WTC11 (cell line): ENCODE data around the gene HHAT. TPM values are rescaled to one million over a fixed set of nuclear protein-coding genes. Genes with fewer than 3 reads are reported as not detected.

Experiments used
- ATAC-seq: fragments of 200-7000 bp; cut with Tn5 transposase; 2 replicates; pipeline ENCODE4 v1.10.0; 2021; ENCODE audit warnings: mild to moderate bottlenecking, moderate library complexity
- CTCF ChIA-PET: fragments of 300-600 bp; sonication (Branson Sonifier 250); formaldehyde crosslinking; loops from one replicate; lab custom pipeline; 2021; ENCODE audit warnings: antibody characterized with exemption; lab: Charles Lee
- POLR2A ChIA-PET: fragments of 350-600 bp; sonication (Branson Sonifier 250); formaldehyde crosslinking; loops from one replicate; lab custom pipeline; 2021; ENCODE audit warnings: antibody characterized with exemption; lab: Charles Lee
- DNase-seq: peaks from one replicate; pipeline ENCODE4 v3.0.0; 2021; ENCODE audit warnings: low spot score
- H3K27ac Mint-ChIP-seq: 2 replicates; pipeline ENCODE4 v1.8.0; 2021; ENCODE audit warnings: mixed read lengths
- H3K27me3 Mint-ChIP-seq: 2 replicates; pipeline ENCODE4 v1.8.0; 2021; ENCODE audit warnings: low read depth, mild to moderate bottlenecking, moderate library complexity, mixed read lengths
- H3K36me3 Mint-ChIP-seq: 2 replicates; pipeline ENCODE4 v1.8.0; 2021; ENCODE audit warnings: mixed read lengths
- H3K4me1 Mint-ChIP-seq: 2 replicates; pipeline ENCODE4 v1.8.0; 2022; ENCODE audit warnings: mixed read lengths
- H3K4me3 Mint-ChIP-seq: 2 replicates; pipeline ENCODE4 v1.8.0; 2021; ENCODE audit warnings: mild to moderate bottlenecking, moderate library complexity, mixed read lengths
- H3K9me3 Mint-ChIP-seq: 2 replicates; pipeline ENCODE4 v1.8.0; 2021; ENCODE audit warnings: mixed read lengths
- ATF3 ChIP-seq: sonication (generic); formaldehyde crosslinking; conservative IDR thresholded peaks from 2 replicates; pipeline ENCODE4 v1.8.1; 2022; ENCODE audit warnings: mild to moderate bottlenecking, missing genetic modification reagents
- CBFB ChIP-seq: sonication (generic); formaldehyde crosslinking; IDR thresholded peaks from 2 replicates; pipeline ENCODE4 v1.8.1; 2022; ENCODE audit warnings: mild to moderate bottlenecking, low read depth, missing genetic modification reagents
- CREB1 ChIP-seq: sonication (generic); formaldehyde crosslinking; IDR thresholded peaks from 2 replicates; pipeline ENCODE4 v1.8.0; 2023; ENCODE audit warnings: mild to moderate bottlenecking, missing genetic modification reagents
- ELF4 ChIP-seq: sonication (generic); formaldehyde crosslinking; IDR thresholded peaks from 2 replicates; pipeline ENCODE4 v1.8.1; 2022; ENCODE audit warnings: low read depth, mild to moderate bottlenecking, moderate library complexity, missing genetic modification reagents
- ERG ChIP-seq: fragments of 250-450 bp; sonication (Bioruptor Pico); IDR thresholded peaks from 2 replicates; pipeline ENCODE4 v1.8.0; 2021; ENCODE audit warnings: mild to moderate bottlenecking
- NFATC4 ChIP-seq: fragments of 250-450 bp; sonication (Bioruptor Pico); IDR thresholded peaks from 2 replicates; pipeline ENCODE4 v1.9.0; 2021; ENCODE audit warnings: mild to moderate bottlenecking
- NFE2L1 ChIP-seq: sonication (generic); formaldehyde crosslinking; IDR thresholded peaks from 2 replicates; pipeline ENCODE4 v1.8.1; 2023; ENCODE audit warnings: missing genetic modification reagents
- NR3C1 ChIP-seq: sonication (generic); formaldehyde crosslinking; conservative IDR thresholded peaks from 2 replicates; pipeline ENCODE4 v1.8.1; 2023; ENCODE audit warnings: low read depth, mild to moderate bottlenecking, missing genetic modification reagents
- PRDM15 ChIP-seq: sonication (generic); formaldehyde crosslinking; IDR thresholded peaks from 2 replicates; pipeline ENCODE4 v1.8.0; 2022; ENCODE audit warnings: missing genetic modification reagents
- PRRX2 ChIP-seq: fragments of 250-450 bp; sonication (Bioruptor Pico); IDR thresholded peaks from 2 replicates; pipeline ENCODE4 v1.8.0; 2021; ENCODE audit warnings: mild to moderate bottlenecking
- RELA ChIP-seq: sonication (generic); formaldehyde crosslinking; IDR thresholded peaks from 2 replicates; pipeline ENCODE4 v1.8.1; 2022; ENCODE audit warnings: missing genetic modification reagents, mild to moderate bottlenecking, borderline replicate concordance
- SMAD4 ChIP-seq: sonication (generic); formaldehyde crosslinking; IDR thresholded peaks from 2 replicates; pipeline ENCODE4 v1.8.0; 2022; ENCODE audit warnings: mild to moderate bottlenecking, missing genetic modification reagents
- ZNF121 ChIP-seq: sonication (generic); formaldehyde crosslinking; IDR thresholded peaks from 2 replicates; pipeline ENCODE4 v1.8.0; 2023; ENCODE audit warnings: missing genetic modification reagents
- ZNF138 ChIP-seq: sonication (generic); formaldehyde crosslinking; conservative IDR thresholded peaks from 2 replicates; pipeline ENCODE4 v1.8.1; 2022; ENCODE audit warnings: mild to moderate bottlenecking, moderate library complexity, missing genetic modification reagents
- ZNF232 ChIP-seq: sonication (generic); formaldehyde crosslinking; IDR thresholded peaks from 2 replicates; pipeline ENCODE4 v1.8.0; 2022; ENCODE audit warnings: mild to moderate bottlenecking, missing genetic modification reagents
- ZNF671 ChIP-seq: fragments of 250-450 bp; sonication (Bioruptor Pico); IDR thresholded peaks from 2 replicates; pipeline ENCODE4 v1.8.0; 2021; ENCODE audit warnings: mild to moderate bottlenecking
- total RNA-seq: library from RNA; stranded (reverse); gene quantifications from 3 replicates; pipeline ENCODE4 v1.2.3, GENCODE V29; 2021
- TF ChIP-seq, protein P1 (sequence below): sonication (generic); formaldehyde crosslinking; IDR thresholded peaks from 2 replicates; pipeline ENCODE4 v1.8.1; 2023; ENCODE audit warnings: mild to moderate bottlenecking, missing genetic modification reagents, borderline replicate concordance
- TF ChIP-seq, protein P2 (sequence below): sonication (generic); formaldehyde crosslinking; IDR thresholded peaks from 2 replicates; pipeline ENCODE4 v1.8.0; 2022; ENCODE audit warnings: mild to moderate bottlenecking, missing genetic modification reagents
- TF ChIP-seq, protein P3 (sequence below): sonication (generic); formaldehyde crosslinking; IDR thresholded peaks from 2 replicates; pipeline ENCODE4 v1.8.1; 2023; ENCODE audit warnings: mild to moderate bottlenecking, missing genetic modification reagents
- TF ChIP-seq, protein P4 (sequence below): sonication (generic); formaldehyde crosslinking; IDR thresholded peaks from 2 replicates; pipeline ENCODE4 v1.8.1; 2022; ENCODE audit warnings: mild to moderate bottlenecking, missing genetic modification reagents, moderate library complexity, borderline replicate concordance
- TF ChIP-seq, protein P5 (sequence below): sonication (generic); formaldehyde crosslinking; IDR thresholded peaks from 2 replicates; pipeline ENCODE4 v1.8.0; 2023; ENCODE audit warnings: mild to moderate bottlenecking, missing genetic modification reagents

The HHAT gene
- total RNA-seq, 1 experiment from 2014 or later, result 0.39 TPM

GRCh38 chr1:210475321-210475720, 146.6 kb downstream of the HHAT start:
- DNase-seq (no peak), ATAC-seq (no peak)
- Mint-ChIP-seq H3K9me3 (no peaks in the 10 kb centered on the region), H3K4me1 (peaks cover 40% of the 10 kb centered on the region), H3K4me3 (no peak overlapping the region), H3K36me3 (no peaks in the 10 kb centered on the region), H3K27ac (no peak overlapping the region), H3K27me3 (no peaks in the 10 kb centered on the region)
- POLR2A ChIA-PET, result no interaction called here
- CTCF ChIA-PET, result no interaction called here
- TF ChIP-seq CBFB (CRISPR knock-in tag) (no peak), ZNF671 (CRISPR knock-in tag) (no peak), NR3C1 (CRISPR knock-in tag) (no peak), NFE2L1 (CRISPR knock-in tag) (no peak), ZNF138 (CRISPR knock-in tag) (no peak), ZNF121 (CRISPR knock-in tag) (no peak), PRRX2 (CRISPR knock-in tag) (no peak), ZNF232 (CRISPR knock-in tag) (no peak), RELA (CRISPR knock-in tag) (no peak)
- TF ChIP-seq, protein P1, sequence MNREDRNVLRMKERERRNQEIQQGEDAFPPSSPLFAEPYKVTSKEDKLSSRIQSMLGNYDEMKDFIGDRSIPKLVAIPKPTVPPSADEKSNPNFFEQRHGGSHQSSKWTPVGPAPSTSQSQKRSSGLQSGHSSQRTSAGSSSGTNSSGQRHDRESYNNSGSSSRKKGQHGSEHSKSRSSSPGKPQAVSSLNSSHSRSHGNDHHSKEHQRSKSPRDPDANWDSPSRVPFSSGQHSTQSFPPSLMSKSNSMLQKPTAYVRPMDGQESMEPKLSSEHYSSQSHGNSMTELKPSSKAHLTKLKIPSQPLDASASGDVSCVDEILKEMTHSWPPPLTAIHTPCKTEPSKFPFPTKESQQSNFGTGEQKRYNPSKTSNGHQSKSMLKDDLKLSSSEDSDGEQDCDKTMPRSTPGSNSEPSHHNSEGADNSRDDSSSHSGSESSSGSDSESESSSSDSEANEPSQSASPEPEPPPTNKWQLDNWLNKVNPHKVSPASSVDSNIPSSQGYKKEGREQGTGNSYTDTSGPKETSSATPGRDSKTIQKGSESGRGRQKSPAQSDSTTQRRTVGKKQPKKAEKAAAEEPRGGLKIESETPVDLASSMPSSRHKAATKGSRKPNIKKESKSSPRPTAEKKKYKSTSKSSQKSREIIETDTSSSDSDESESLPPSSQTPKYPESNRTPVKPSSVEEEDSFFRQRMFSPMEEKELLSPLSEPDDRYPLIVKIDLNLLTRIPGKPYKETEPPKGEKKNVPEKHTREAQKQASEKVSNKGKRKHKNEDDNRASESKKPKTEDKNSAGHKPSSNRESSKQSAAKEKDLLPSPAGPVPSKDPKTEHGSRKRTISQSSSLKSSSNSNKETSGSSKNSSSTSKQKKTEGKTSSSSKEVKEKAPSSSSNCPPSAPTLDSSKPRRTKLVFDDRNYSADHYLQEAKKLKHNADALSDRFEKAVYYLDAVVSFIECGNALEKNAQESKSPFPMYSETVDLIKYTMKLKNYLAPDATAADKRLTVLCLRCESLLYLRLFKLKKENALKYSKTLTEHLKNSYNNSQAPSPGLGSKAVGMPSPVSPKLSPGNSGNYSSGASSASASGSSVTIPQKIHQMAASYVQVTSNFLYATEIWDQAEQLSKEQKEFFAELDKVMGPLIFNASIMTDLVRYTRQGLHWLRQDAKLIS (CRISPR knock-in tag), result no peak
- TF ChIP-seq, protein P2, sequence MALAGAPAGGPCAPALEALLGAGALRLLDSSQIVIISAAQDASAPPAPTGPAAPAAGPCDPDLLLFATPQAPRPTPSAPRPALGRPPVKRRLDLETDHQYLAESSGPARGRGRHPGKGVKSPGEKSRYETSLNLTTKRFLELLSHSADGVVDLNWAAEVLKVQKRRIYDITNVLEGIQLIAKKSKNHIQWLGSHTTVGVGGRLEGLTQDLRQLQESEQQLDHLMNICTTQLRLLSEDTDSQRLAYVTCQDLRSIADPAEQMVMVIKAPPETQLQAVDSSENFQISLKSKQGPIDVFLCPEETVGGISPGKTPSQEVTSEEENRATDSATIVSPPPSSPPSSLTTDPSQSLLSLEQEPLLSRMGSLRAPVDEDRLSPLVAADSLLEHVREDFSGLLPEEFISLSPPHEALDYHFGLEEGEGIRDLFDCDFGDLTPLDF (CRISPR knock-in tag), result no peak
- TF ChIP-seq, all 79 proteins: peak for 0

DNA sequence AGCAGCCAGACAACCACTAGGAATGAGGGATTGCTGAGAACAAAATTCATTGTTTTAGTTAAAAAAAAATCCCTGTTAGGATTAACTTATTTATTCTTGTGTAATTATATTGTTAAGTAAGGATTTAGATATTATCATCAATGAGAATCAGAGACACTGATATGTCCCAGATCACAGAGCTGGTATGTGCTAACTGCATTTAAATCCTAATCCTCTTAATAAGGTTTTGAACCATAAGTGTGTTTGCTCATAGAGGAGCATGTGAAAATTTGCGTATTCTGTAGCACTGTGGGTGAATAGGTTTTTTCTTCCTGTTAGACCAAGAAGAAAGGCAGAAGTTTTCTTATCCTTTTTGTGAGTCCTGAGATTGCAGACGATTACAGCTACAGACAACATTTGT, 147.1 kb downstream of the HHAT start:
- CTCF ChIA-PET, result no interaction called here
- no peak for ATAC-seq
- TF ChIP-seq, protein P3, sequence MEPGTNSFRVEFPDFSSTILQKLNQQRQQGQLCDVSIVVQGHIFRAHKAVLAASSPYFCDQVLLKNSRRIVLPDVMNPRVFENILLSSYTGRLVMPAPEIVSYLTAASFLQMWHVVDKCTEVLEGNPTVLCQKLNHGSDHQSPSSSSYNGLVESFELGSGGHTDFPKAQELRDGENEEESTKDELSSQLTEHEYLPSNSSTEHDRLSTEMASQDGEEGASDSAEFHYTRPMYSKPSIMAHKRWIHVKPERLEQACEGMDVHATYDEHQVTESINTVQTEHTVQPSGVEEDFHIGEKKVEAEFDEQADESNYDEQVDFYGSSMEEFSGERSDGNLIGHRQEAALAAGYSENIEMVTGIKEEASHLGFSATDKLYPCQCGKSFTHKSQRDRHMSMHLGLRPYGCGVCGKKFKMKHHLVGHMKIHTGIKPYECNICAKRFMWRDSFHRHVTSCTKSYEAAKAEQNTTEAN (CRISPR knock-in tag), result no peak
- TF ChIP-seq ERG (no peak), SMAD4 (CRISPR knock-in tag) (no peak), PRDM15 (CRISPR knock-in tag) (no peak), ATF3 (CRISPR knock-in tag) (no peak), CREB1 (CRISPR knock-in tag) (no peak), NFATC4 (CRISPR knock-in tag) (no peak), ELF4 (CRISPR knock-in tag) (no peak), RELA (CRISPR knock-in tag) (no peak)
- TF ChIP-seq, protein P4, sequence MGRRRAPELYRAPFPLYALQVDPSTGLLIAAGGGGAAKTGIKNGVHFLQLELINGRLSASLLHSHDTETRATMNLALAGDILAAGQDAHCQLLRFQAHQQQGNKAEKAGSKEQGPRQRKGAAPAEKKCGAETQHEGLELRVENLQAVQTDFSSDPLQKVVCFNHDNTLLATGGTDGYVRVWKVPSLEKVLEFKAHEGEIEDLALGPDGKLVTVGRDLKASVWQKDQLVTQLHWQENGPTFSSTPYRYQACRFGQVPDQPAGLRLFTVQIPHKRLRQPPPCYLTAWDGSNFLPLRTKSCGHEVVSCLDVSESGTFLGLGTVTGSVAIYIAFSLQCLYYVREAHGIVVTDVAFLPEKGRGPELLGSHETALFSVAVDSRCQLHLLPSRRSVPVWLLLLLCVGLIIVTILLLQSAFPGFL (CRISPR knock-in tag), result no peak
- TF ChIP-seq, protein P5, sequence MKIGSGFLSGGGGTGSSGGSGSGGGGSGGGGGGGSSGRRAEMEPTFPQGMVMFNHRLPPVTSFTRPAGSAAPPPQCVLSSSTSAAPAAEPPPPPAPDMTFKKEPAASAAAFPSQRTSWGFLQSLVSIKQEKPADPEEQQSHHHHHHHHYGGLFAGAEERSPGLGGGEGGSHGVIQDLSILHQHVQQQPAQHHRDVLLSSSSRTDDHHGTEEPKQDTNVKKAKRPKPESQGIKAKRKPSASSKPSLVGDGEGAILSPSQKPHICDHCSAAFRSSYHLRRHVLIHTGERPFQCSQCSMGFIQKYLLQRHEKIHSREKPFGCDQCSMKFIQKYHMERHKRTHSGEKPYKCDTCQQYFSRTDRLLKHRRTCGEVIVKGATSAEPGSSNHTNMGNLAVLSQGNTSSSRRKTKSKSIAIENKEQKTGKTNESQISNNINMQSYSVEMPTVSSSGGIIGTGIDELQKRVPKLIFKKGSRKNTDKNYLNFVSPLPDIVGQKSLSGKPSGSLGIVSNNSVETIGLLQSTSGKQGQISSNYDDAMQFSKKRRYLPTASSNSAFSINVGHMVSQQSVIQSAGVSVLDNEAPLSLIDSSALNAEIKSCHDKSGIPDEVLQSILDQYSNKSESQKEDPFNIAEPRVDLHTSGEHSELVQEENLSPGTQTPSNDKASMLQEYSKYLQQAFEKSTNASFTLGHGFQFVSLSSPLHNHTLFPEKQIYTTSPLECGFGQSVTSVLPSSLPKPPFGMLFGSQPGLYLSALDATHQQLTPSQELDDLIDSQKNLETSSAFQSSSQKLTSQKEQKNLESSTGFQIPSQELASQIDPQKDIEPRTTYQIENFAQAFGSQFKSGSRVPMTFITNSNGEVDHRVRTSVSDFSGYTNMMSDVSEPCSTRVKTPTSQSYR (CRISPR knock-in tag), result no peak

More for the DNA sequence above, 147.1 kb downstream of the HHAT start:
- Mint-ChIP-seq H3K4me1 (peaks cover 43% of the 10 kb centered on the region), H3K27ac (no peak overlapping the region), H3K27me3 (no peaks in the 10 kb centered on the region), H3K36me3 (no peaks in the 10 kb centered on the region), H3K4me3 (no peak overlapping the region), H3K9me3 (no peaks in the 10 kb centered on the region)
- no peak for DNase-seq
- POLR2A ChIA-PET, result no interaction called here
